Measurements from ENCODE around the gene AVPI1.
"Not testable (repeated sequence)": the region's sequence is repeated elsewhere in the genome, so short reads cannot be mapped to it uniquely, and the experiment has no call there.

AVPI1 gene

DNA sequence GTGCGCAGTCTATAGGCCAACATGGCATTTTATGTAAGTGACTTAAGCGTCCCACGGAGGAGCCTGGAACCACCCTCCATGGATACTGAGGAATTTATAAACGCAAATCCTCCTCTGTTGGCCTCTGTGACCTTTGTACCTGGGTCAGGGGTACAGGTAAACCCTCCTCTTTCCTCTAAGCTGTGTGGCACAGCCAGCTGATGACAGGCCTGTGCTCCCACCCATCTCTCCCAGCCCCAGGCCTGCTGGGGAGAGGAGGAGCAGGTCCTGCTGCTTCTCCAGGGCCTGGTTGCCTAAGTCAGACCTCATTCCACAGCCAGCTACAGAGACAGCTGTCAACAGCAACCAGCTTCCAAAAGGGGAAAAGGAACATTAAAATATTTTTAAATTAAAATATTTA lies 5.0 kb downstream of the AVPI1 start:
- no peak for DNase-seq

DNA sequence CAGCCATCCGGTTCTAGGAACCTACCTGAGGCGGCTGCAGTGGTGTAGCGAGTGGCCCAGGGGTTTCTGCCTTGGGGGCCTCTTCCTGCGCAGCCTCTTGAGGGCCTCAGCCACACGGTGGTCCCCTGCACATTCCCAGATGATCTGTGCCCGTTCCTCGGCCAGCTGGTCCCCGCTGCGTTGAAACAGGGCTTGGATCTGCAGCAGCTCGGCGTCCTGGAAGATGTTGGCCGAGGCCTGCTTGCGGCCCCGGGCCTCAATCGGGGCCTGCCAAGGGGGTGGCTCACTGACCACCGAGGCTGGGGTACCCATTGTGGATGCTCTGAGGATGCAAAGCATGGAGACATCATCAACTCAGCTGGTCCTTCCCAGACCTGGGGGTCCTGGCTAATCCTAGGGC lies 7.4 kb downstream of the AVPI1 start:
- no peak for DNase-seq

DNA sequence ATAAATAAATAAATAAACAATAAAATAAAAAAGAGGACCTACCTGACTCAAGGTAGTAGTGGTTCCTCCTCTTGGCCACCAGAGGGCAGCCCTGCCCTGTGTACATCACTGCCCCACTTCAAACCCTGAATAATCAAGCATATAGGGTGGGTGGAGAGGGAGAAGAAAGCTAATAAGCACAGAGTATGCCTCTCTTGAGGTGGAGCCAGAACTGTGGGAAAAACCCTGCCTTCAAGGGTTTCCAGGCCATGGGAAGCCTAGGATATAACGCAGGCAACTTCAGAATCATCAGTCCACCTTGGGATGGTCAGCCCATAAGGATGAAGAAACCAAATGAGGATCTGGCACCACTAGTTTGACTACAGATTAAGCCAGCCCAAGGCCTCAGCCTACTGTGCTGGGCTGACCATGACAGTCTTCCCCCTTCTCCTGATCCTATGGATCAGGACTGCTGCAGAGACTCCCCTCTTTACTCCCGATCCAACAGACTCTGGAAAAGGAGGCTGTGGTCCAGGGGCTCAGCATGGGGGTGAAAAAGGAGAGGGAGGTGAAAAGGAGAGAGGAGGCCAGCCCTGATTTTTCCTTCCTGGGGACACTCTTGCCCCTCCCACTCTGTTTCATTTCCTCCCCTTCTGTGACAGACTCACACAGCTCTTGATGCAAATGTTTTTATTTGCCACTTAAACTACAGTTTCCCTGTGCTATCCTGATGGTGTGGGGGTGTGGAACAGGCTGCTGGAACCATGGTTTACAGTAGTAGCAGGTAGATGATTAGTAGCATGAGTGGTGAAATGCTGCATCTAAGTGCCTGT lies 10.1 kb downstream of the AVPI1 start:
- peak; percentile 21 to 60 (median 44) for DNase-seq

DNA sequence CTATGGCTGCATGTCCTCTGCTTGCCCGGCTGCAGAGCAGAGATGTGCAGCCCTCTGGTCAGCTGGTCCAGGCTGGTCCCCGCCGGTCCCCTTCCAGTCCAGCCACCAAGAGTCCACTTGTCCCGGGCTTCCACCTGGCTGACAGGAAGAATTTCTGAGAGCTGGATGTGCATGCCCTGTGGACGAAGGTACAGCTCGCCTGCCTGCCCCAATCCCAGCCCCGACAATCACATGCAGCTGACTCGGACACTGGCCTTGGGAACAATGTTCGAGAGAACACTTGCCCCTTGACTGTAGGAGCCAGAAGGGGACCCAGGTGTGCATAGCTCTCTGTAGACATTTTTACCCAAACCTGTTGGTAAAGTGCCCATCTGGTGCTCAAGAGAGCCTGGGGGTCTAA lies 11.8 kb downstream of the AVPI1 start:
- DNase-seq, result no peak

DNA sequence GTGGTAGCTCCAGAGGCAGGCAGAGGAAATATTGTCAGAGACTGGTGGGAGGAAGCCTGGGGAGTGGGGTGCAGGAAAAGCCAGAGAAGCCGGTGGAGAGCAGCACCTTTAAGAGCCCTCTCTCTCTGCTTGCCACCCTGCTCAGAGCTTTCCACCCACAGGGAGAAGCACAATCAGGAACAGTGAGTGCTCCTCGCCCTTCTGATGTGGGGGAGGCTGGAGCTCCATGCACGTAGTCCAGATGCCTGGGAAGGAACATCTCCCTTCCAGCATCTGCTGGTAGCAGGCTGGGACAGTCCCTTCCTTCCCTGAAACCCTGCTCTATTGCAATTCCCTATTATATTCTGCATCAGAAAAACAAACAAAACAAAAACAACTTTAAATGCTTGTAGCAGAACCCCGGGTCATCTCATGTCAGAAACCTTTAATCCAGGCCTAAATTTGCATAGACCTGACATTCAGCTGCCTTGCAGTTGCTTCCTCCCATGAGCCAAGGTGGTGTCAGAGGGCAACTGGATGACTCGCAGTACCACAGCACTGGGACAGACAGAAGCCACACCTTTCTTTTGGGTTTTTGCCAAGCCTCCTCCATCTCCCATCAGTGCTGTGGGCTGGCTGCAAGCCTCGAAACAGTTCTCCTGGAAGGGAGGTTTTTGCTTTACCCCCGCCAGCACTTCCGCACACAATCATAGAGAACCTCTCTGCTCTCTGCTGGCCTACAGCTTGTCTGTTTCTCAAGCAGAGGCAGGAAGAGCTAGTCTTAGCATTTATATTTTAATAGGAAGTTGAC lies 13.1 kb downstream of the AVPI1 start:
- no peak for DNase-seq

DNA sequence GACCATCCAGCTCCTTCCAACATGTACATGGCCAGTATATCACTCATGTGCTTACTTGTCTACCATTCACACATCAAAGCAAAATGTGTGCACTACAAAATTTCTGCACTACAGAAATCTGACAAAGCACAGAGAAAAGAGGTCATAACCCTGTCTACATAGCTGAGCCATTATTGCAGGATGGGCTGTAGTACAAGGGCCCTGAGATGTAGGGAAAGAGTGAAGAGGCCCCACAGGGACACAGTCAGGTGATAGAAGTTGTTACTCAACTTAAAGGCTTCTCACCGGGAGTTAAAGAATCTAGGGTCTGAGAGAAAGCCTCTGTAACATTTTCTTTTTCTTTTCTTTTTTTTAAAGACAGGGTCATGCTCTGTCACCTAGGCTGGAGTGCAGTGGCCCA lies 17.5 kb downstream of the AVPI1 start:
- no peak for DNase-seq

DNA sequence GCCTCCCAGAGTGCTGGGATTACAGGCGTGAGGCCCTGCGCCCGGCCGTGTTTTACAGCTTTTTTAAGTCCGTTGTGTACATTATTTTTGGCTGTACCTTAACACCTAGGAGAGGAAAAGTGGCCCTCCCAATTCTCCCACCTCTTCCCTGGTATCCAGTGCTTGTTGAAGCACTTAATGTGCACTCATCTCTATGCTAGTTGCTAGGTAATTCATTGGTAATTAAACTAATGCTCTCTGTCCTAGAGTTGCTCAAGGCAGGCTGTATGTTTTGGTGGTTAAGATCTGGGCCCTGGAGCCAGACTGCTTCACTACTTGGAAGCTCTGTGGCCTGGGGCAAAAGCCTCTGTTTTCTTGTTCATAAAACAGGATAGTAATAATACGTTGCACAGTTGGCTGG lies 19.6 kb downstream of the AVPI1 start:
- no peak for DNase-seq

DNA sequence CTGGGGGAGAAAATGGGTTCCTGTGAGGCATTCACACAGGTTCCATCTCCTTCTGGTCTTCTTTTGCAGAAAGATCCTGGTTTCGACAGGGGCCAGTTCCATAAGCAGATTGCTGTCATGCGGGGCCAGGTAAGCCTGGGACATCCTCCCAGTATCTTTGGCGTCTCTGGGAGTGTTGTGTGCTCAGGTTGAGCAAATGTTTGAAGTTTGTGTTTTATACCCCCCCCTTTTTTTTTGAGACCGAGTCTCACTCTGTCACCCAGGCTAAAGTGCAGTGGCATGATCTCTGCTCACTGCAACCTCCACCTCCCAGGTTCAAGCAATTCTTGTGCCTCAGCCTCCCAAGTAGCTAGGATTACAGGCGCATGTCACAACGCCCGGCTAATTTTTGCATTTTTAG lies 20.0 kb downstream of the AVPI1 start:
- DNase-seq, result no peak

DNA sequence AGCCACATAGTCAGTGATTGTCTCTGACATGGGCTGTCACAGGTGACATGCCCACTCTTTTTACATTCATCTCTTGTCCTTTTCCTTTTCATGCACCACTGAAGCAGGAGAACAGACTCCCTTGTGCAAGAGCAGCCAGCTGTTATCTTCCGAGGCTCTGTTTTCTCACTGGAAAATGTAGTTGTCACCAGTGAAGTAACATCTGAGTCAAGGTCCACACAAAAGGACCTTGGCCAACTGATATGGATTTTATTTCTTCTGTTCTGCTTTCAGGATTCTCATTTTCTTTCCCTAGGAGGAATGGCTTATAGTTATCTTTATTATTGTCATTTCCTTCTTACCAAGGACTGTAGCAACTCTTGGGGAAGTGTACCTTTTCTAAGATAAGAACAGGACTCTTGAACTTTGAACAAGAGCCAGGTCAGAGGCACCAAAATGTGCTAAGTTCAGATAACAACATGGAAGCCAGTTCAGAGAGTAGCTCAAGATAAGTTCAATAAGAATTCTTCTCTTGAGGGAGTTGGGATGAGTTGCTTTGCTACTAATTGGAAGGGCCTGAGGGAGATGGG lies 22.7 kb downstream of the AVPI1 start:
- no peak for DNase-seq

DNA sequence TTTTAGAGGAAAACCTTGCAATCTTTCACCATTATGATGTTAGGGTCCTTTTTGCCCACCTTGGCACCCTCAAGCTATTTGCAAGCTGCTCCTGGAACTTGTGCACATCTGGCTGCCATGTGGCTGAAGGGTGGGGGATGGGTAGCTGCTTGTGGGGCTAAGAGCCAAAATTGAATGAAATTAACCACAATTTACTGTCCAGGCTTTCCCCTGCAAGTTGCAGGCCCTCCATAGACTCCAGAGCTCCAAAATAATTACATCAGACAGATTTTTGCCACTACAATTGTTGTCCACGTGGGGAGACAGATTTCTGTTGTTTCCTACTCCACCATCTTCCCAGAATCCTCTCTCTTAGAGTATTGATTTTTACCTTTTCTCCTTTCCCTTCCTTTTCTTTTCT lies 27.5 kb downstream of the AVPI1 start:
- DNase-seq, result no peak

DNA sequence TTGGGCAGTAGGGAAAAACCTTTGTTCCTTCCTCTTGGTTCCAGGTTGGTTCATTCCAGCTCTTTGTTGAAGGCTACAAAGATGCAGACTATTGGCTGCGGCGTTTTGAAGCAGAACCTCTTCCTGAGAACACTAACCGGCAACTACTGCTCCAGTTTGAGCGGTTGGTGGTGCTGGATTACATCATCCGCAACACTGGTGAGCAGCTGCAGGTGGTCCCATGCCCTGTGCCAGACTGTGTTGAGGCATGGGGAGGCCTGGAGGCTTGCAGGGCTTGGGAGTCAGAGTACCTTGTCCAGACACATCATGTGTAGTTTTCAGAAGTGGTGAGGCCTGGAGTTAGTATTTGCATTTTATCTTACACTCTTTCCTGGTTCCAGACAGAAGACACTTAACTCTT lies 30.3 kb downstream of the AVPI1 start:
- DNase-seq, result no peak

DNA sequence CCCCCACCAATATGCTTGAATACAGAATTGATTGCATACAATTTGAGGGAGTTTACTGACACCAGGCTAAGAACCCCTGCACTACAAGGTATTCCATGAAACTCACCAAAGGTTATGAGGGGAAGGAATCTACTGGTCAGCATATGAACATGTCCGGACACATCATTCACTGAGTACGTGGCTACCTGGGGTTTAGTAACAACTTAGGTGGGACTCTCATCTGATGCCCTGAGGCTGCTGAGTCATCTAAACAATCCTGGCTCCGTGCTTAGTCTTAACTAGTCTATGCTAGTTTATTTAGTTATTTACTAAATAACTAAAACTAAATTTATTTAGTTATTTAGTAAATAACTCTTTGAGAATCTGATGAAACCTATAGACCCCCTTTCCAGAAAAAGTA lies 35.3 kb downstream of the AVPI1 start:
- no peak for DNase-seq

DNA sequence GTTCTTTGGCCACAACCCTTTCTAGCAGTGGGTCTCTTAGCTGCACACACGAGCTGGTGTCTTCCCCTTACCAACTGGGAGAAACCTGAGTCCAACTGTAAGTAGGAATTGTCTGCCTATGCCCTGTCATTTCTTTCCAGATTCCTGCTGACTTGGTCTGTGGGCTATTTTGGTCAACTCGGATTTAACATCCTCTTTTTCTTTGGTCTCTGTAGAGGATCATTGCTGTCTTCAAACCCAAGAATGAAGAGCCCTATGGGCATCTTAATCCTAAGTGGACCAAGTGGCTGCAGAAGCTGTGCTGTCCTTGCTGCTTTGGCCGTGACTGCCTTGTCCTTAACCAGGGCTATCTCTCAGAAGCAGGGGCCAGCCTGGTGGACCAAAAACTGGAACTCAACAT lies 36.3 kb downstream of the AVPI1 start:
- DNase-seq, result no peak

DNA sequence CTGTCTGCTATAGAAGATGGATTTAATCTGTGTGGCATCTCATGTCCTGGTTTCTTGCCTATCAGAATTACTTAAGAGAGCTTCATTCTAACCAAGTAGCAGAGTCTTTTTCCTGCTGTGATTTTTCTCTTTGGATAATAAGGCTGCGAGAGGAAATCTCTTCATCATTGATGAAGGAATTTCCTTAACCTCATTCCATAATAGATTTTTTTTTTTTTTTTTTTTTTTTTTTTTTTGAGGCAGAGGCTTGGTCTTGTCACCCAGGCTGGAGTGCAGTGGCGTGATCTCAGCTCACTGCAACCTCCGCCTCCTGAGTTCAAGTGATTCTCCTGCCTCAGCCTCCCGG lies 37.7 kb downstream of the AVPI1 start:
- not testable (repeated sequence) for DNase-seq

DNA sequence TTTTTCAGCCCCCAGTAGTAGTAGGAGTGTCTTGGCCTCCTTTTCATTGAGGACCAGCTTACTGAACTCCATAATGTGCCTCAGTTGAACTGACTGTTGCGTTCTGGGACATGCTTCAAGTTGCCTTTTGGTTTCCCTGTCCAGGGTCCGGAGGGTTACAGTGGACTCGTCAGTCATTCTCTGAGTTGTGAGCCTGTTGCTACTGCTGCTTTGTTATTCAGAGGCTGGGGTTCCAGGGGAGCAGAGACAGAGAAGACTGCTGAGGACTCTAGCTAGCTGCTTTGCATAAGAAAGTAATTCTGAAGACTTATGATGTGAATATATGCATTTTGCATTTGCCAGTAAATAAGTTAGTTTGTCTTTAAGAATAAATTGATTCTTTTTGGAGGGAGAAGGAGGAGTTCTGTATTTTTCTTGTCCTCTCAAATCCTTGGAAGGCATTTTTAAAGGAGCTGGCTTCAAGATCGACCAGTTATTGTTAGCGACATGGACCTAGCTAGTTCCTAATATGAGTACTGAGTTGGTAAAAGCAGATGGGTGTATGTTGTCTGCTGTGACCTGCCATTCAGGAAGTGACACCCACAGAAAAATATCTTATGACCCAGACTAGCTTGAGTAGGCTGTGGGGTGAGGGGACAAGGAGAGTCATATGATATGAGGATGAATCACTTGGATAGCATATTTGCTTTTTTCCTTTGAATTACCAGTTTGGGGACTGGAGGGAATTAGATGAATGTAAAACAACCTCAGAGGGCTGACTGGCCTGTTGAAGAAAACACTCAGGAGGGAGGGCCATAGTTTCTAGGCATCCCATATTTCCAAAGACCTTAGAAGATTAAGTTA lies 38.3 kb downstream of the AVPI1 start:
- DNase-seq, result no peak

DNA sequence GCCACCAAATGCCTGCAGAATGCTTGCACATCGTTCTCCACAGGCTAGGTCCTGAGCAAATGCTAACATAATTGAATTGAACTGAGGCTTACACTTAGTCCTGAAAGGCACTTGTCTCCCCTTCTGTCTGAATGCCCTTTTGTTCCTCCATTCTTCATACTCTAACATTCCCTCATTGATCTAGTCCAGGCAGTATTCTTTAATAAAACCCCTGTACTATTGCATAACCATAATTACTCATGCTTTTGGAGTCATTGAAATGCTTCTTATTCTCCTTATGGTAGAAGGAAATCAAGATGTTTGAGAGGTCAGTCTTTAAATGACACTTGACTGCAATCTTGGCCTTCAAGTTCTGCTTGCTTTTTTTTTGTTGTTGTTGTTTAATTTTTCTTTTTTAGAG lies 39.5 kb downstream of the AVPI1 start:
- DNase-seq, result no peak

DNA sequence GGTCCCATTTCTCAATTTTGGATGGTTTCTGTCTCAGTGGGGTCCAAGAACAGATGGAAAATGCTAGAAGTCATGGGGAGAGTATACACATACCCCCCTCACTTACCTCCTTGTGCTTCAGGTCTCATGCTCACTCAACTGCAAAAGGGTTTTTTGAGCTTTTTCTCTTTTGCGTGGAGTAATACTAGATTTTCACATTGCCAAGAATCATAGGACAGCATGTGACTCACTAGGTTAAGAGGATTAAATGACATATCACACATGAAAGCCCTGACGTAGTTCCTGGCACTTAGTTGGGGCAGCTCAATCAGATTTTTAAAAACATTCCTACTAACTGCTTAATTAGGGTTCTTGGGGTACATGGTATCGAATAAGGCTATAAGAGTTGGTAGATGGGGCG lies 42.1 kb downstream of the AVPI1 start:
- DNase-seq, result no peak

DNA sequence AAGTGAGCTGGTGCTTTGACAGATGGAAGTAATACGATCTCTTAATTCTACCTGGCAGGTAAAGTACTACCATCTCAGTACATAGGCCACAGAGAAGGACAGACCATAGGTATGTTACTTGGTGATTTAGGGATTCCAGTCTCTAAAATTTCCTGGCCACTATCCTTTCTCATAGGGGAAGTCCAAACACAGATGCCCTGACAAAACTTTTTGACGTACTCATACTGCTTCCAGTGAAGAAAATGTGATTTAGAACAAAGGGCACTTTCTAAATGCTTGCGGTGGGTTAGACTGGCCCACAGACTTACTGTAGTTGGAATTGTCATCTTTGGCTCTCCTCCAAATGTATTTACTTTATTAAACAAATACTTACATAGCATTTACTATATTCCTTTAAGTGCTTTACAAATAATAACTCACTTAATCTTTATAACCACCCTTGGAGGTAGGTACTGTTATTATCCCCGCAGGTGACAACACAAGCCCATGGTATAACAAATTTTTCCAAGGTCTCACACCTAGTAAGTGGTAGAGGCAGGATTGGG lies 43.5 kb downstream of the AVPI1 start:
- DNase-seq, result no peak

DNA sequence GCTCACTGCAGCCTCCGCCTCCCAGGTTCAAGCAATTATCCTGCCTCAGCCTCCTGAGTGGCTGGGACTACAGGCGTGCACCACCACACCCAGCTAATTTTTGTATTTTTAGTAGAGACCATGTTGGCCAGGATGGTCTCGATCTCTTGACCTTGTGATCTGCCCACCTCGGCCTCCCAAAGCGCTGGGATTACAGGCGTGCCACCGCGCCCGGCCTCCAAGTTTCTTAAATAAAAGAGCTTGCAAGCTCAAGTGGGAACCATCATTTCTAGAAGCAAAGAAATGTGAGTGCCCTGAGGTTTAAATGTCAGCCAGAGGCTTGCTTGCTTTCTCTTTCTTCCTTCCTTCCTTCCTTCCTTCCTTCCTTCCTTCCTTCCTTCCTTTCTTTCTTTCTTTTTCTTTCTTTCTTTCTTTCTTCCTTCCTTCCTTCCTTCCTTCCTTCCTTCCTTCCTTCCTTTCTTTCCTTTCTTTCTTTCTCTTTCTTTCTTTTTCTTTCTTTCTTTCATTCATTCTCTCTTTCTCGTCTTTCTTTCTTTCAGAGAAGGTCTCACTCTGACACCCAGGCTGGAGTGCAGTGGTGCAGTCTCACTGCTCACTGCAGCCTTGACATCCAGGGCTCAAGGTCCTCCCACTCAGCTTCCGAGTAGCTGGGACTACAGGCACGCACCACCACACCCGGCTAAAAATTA lies 44.4 kb downstream of the AVPI1 start:
- DNase-seq, result not testable (repeated sequence)

DNA sequence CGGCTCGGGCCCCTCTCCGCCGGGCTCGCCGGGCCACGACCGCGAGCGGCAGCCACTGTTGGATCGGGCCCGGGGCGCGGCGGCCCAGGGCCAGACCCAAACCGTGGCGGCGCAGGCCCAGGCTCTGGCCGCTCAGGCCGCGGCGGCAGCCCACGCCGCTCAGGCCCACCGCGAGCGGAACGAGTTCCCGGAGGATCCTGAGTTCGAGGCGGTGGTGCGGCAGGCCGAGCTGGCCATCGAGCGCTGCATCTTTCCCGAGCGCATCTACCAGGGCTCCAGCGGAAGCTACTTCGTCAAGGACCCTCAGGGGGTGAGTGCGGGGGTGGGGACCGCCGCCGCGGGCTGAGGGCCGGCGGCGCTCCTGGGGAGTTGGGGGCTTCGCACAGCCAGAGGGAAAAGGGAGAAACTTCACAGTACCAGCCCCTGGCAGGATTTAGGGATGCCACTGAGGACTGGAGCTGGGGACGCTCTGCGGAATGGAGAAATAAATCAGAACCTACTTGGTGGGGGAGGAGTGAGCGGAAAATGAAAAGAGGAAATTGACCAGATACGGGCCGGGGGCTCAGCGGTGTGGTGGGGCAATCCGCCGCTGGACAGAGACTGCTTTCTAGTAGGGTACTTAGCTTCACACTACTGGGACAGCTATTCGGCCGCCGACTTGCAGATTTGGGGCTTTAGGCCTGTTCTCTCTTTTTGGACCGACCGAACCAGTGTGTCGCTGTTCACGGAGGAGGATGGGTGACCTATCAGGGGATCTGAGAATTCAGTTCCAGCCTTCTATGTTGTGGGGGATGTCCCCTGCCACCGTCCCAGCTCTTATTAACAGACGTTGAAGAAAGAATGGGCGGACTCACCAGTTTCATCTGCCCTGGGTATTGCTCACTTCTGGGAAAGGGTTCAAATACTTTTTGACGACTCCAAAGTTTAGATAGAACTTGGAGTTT lies 45.9 kb downstream of the AVPI1 start:
- DNase-seq, result peak in 2 of 6 experiments; percentile 12 to 32

Data from stimulated activated naive CD4-positive, alpha-beta T cell (primary cell).